Omental fat pad (tissue), 4 donors: ENCODE results near the gene GYG2. TPM values are rescaled to one million over a fixed set of nuclear protein-coding genes. Genes with fewer than 3 reads are reported as not detected.
"Not testable (repeated sequence)": the region's sequence is repeated elsewhere in the genome, so short reads cannot be mapped to it uniquely, and the experiment has no call there.

Experiments
- ATAC-seq: fragments of 150-250 bp; one replicate; pipeline ENCODE4 v1.9.1; 2016; ENCODE audit warnings: mild to moderate bottlenecking, moderate library complexity; ENCODE audit not compliant: low FRiP score
- DNase-seq: peaks from one replicate; pipeline ENCODE4 v3.0.0-alpha.2; 2019; ENCODE audit warnings: low spot score
- total RNA-seq, 4 donors: library from RNA; depleted of rRNA; stranded (reverse); fragments of >200 nt; gene quantifications; one replicate each; pipeline ENCODE4 v1.1.0, GENCODE V29; 2016
- TF ChIP-seq, protein P1 (sequence below), 3 donors: fragments of 450-650 bp; IDR thresholded peaks; one replicate each; pipeline ENCODE4 v1.5.1; 2016 to 2017; ENCODE audit warnings: antibody characterized with exemption in 3 of 3, mild to moderate bottlenecking in 3 of 3, moderate library complexity in 2 of 3

The GYG2 gene
- total RNA-seq, 4 donors from 2014 or later, result 29.6 to 487 (median 115) TPM

DNA sequence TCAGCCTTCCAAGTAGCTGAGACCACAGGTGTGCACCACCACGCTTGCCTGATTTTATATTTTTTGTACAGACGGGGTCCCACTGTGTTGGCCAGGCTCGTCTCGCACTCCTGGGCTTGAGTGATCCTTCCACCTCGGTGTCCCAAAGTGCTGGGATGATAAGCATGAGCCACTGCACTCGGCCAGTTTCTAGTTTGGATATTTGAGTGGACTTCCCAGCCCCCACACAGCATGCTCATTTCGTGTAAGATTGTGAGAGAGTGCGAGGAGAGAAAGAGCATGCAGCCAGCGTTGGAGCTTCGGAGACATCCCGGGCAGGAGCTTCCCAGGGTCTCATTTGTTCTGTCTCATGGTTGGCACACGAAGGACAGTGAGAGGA lies 68.6 kb downstream of the GYG2 start:
- TF ChIP-seq, protein P1, sequence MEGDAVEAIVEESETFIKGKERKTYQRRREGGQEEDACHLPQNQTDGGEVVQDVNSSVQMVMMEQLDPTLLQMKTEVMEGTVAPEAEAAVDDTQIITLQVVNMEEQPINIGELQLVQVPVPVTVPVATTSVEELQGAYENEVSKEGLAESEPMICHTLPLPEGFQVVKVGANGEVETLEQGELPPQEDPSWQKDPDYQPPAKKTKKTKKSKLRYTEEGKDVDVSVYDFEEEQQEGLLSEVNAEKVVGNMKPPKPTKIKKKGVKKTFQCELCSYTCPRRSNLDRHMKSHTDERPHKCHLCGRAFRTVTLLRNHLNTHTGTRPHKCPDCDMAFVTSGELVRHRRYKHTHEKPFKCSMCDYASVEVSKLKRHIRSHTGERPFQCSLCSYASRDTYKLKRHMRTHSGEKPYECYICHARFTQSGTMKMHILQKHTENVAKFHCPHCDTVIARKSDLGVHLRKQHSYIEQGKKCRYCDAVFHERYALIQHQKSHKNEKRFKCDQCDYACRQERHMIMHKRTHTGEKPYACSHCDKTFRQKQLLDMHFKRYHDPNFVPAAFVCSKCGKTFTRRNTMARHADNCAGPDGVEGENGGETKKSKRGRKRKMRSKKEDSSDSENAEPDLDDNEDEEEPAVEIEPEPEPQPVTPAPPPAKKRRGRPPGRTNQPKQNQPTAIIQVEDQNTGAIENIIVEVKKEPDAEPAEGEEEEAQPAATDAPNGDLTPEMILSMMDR (IDR thresholded peaks at IDR 0.05), result no peak
- no peak for DNase-seq
- ATAC-seq, result no peak

DNA sequence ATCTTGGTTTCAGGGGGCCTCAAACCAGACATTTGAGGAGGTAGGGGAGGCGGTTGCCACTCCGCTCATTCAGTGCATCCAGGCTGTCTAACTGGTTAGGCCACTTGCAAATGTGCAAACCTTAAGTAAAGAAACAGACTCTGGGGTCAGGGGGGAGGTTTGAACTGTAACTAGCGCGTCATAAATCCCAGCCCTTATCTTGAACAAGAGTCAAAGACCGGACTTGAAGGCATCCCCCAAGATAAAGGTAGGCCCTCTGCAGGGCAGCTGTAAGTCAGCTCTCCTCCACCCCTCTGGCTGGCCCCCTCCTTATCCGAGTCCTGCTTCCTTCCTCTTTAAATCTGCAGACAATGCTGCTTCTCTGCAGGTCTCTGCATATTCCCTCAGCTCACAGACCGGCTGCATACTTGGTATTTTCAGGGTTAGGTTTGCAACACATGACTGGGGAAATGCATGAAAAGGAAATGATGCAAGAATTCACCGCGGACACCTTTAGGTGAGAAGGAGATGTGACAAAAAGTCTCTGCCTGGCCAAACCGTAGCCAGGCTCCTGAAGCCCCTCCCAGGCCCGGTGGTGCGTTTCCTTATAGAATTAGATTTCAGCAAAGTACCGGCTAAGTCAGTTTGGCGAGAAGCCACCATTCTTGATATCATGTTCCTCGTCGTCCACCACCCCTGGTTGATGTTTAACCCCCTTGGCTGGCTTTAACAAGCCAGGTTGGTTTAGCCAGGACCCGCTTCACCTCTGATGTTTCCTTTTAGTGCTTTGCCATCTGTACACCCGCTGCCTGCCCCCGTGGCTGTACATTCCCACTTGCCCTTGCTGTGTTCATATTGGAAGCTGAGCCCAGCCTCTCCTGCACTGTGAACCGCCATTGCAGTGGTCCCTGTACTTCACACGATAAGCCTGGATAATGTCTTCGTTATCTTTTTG lies 69.2 kb downstream of the GYG2 start:
- ATAC-seq, DNase-seq: not testable (repeated sequence)

DNA sequence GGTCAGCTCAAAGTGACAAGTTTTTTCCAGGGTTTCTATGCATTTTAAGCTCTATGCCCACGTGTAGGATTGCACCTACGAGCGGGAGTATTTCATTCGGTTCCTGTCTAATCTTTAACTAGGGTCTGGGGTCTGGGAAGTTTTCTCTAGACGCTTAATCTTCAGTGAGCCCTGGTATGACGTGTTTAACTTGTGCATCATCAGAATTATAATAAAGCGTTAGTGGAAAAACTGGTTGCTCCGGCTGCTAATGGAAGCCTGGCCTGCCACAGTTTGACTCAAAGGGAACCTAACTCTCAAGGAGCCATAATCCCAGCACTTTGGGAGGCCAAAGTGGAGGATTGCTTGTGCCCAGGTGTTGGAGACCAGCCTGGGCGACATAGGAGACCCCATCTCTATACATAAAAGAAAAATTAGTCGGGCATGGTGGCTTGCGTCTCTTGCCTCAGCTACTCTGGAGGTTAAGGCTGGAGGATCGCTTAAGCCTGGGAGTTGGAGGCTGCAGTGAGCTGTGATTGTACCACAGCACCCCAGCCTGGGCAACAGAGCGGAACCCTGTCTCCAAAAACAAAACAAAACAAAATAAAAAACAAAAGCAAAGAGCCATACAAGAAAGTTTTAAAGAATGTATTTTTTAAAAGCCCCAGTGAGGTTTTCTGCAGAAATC lies 70.2 kb downstream of the GYG2 start:
- no peak for DNase-seq
- ATAC-seq, result no peak
- TF ChIP-seq, protein P1 (IDR thresholded peaks at IDR 0.05), result no peak

DNA sequence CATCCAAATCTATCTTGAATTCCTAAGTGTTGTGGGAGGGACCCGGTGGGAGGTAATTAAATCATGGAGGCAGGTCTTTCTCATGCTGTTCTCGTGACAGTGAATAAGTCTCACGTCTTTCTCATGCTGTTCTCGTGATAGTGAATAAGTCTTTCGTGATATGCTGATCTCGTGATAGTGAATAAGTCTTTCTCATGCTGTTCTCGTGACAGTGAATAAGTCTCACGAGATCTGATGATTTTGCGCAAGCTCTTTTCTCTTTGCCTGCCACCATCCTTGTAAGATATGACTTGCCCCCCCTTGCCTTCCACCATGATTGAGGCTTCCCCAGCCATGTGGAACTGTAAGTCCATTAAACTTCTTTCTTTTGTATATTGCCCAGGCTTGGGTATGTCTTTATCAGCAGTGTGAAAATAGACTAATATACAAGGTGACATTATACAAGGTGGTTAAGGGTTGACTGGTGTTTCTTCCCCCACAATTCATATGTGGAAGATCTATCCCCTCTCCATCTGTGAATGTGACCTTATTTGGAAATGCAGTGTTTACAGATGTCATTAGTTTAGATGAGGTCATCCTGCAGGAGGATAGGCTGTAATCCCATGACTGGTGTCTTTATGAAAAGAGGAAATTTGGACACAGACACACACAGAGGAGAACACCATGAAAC lies 72.8 kb downstream of the GYG2 start:
- no peak for DNase-seq
- no peak for ATAC-seq
- TF ChIP-seq, protein P1 (IDR thresholded peaks at IDR 0.05), result no peak

- ATAC-seq (no peak), DNase-seq (no peak)
- TF ChIP-seq, protein P1 (IDR thresholded peaks at IDR 0.05), result no peak
Measured at GRCh38 chrX:2902841-2903240, 74.1 kb downstream of the GYG2 start.

DNA sequence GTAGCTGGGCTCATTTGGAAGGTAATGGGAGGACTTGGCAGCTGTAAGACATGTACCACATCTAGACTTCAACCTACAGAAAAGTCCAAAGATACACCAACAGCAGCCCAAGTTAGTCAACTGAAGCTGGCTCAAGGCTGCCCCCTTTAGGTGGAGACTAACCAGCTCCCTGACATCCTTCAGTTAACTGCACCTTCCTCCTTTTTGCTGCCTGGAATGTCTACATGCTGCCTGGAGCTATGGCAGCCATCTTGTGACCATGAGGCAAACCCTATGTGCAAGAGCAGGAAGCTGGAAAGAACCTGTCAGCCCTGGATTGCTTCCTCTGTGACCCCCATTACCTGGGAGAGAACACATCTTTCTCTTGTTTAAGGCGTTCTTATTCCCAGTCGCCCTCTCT lies 74.6 kb downstream of the GYG2 start:
- TF ChIP-seq, protein P1 (IDR thresholded peaks at IDR 0.05), result no peak
- DNase-seq (no peak), ATAC-seq (no peak)

GRCh38 chrX:2907295-2907694 lies 78.6 kb downstream of the GYG2 start:
- TF ChIP-seq, protein P1 (IDR thresholded peaks at IDR 0.05), result no peak
- no peak for ATAC-seq
- no peak for DNase-seq
